Gastroesophageal sphincter (tissue), 4 donors: ENCODE results near the gene TOM1L2. TPM values are rescaled to one million over a fixed set of nuclear protein-coding genes. Genes with fewer than 3 reads are reported as not detected.

Experiments
- ATAC-seq: fragments of 150-250 bp; one replicate; pipeline ENCODE4 v1.9.1; 2016; ENCODE audit warnings: mild to moderate bottlenecking, moderate library complexity
- H3K27ac ChIP-seq, 4 donors: fragments of 200-600 bp; sonication (generic) in 3 of 4; 1 replicate in 3 of 4; 2 replicates in 1 of 4; pipeline ENCODE4 v1.5.1; 2016 to 2019
- H3K27me3 ChIP-seq: fragments of 200-600 bp; sonication (generic); one replicate; pipeline ENCODE4 v1.5.1; 2019
- H3K36me3 ChIP-seq, 2 donors: fragments of 200-600 bp; sonication (generic); one replicate each; pipeline ENCODE4 v1.5.1; 2019; ENCODE audit warnings: control low read depth in 1 of 2
- H3K4me1 ChIP-seq, 3 donors: fragments of 200-600 bp; sonication (generic); 1 replicate in 2 of 3; 2 replicates in 1 of 3; pipeline ENCODE4 v1.5.1; 2016 to 2019; ENCODE audit warnings: control low read depth in 2 of 3
- H3K4me3 ChIP-seq, 2 donors: fragments of 200-600 bp; sonication (generic); one replicate each; pipeline ENCODE4 v1.5.1; 2019; ENCODE audit warnings: mild to moderate bottlenecking in 1 of 2, moderate library complexity in 1 of 2
- H3K9me3 ChIP-seq, 3 donors: fragments of 200-600 bp; sonication (generic); one replicate each; pipeline ENCODE4 v1.5.1; 2017 to 2019; ENCODE audit warnings: control low read depth in 2 of 3
- EP300 ChIP-seq: sonication (generic); formaldehyde crosslinking; IDR thresholded peaks from one replicate; pipeline ENCODE4 v1.6.1; 2017; ENCODE audit warnings: antibody characterized with exemption, mild to moderate bottlenecking
- POLR2A ChIP-seq, 2 donors: fragments of 450-650 bp; IDR thresholded peaks; one replicate each; pipeline ENCODE4 v1.6.1; 2017; ENCODE audit warnings: antibody characterized with exemption in 2 of 2, mild to moderate bottlenecking in 2 of 2, moderate library complexity in 1 of 2
- POLR2AphosphoS5 ChIP-seq: sonication (generic); formaldehyde crosslinking; IDR thresholded peaks from one replicate; pipeline ENCODE4 v1.6.1; 2017; ENCODE audit warnings: antibody characterized with exemption
- WGBS, 2 donors: methylation state at CpG; one replicate each; pipeline ENCODE4 v1.1.5; 2018; ENCODE audit warnings: low coverage in 1 of 2; 5-methylcytosine and 5-hydroxymethylcytosine counted together
- total RNA-seq, 4 donors: library from RNA; depleted of rRNA; stranded (reverse); fragments of >200 nt; gene quantifications; one replicate each; pipeline ENCODE4 v1.1.0, GENCODE V29; 2016
- TF ChIP-seq, protein P1 (sequence below), 4 experiments: fragments of 200-600 bp in 2 of 4; fragments of 450-650 bp in 2 of 4; sonication (generic) in 1 of 4; IDR thresholded peaks; one replicate each; pipeline ENCODE4 v1.5.1; 2017 to 2019; ENCODE audit warnings: antibody characterized with exemption in 4 of 4, mild to moderate bottlenecking in 2 of 4, moderate library complexity in 2 of 4

TOM1L2 gene
- total RNA-seq, 4 donors from 2014 or later = 49.6 to 88.9 (median 74.8) TPM

DNA sequence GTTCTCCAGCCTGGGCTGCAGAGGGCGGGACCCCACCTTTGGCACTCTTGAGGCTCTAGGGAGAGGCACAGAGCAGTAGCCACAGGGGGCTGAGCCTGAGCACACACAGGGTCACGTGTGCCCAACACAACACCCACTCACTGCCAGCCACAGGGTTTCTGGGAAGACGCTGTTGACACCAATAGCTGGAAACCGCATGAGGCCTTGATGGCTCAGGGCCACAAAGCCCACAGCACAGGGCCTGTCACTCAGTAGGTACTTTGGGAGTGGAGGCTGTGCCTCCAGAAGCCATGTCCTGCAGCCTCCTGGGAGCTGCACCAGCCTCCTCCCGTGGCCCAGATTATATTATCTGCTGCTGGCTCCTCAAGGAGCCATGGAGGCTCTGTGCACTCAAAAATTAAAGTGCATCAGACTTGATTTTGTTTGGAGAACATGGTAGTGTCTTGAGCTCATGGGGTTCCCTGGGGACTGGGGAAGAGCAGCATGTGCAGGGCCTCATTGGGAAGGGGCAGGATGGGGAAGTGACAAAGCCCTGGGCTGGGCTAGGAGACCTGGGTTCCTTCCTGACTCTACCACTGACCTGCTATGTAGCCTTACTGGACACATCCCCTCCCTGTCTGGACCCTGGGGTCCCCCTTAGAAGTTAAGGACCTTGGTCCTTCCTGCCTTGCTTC is 122.9 kb downstream of the TOM1L2 start:
- ATAC-seq = peak; percentile 69
- Histone ChIP-seq H3K4me3 (no peak overlapping the region), H3K4me1 (peaks cover 4 to 52% (median 25%) of the 10 kb centered on the region in 3 donors), H3K27ac (peak overlapping the region; percentile 36 to 79 (median 75)), H3K27me3 (no peaks in the 10 kb centered on the region), H3K36me3 (peaks cover 0 to 47% of the 10 kb centered on the region in 2 donors), H3K9me3 (no peaks in the 10 kb centered on the region)
- WGBS, 2 donors = 12 to 72% methylated on average over 3 to 4 of the region's 5 CpGs
- TF ChIP-seq EP300 (no peak), POLR2AphosphoS5 (peak; percentile 68)

DNA sequence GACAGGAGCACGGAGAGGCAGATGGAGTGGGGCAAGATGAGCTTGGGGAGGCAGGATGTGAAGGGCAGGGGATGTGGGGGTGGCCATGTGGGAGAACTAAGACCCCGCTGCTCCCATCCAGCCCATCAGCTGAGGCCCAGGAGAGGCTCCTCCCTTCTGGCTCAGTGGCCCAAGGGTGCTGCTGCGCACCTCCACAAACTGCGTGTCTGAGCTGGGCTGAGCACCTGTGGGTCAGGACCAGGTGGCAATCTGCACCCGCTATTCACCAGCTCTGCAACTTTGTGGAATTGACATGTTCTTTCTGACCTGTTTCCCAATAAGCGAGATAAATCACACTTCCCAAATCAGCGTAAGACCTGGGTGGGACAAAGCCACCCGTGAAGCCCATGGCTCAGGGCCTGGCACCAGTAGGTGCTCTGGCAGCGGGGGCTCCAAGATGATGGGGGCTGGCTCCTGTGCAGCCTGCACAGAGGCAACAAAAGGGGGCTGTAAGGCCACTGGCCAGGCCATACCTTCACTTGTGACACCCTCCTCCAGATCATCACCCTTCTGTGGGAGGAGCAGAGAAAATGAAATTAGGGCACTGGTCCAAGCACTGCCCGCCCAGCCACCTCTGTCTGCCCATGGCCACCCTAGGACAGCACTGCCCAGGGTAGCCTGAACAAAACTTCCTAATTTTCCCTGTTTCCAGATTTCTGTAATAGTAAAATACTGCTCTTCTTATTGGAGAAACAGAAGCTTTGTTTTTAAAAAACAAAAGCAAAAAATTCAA is 123.7 kb downstream of the TOM1L2 start:
- 86 to 93% methylated on average over 1 to 2 of the region's 10 CpGs for WGBS, 2 donors
- H3K4me1 ChIP-seq = peaks cover 4 to 47% (median 25%) of the 10 kb centered on the region in 3 donors
- H3K36me3 ChIP-seq = peaks cover 0 to 47% of the 10 kb centered on the region in 2 donors
- no peaks in the 10 kb centered on the region for H3K9me3 ChIP-seq
- TF ChIP-seq POLR2A (IDR thresholded peaks at IDR 0.05) = no peak
- TF ChIP-seq, protein P1, sequence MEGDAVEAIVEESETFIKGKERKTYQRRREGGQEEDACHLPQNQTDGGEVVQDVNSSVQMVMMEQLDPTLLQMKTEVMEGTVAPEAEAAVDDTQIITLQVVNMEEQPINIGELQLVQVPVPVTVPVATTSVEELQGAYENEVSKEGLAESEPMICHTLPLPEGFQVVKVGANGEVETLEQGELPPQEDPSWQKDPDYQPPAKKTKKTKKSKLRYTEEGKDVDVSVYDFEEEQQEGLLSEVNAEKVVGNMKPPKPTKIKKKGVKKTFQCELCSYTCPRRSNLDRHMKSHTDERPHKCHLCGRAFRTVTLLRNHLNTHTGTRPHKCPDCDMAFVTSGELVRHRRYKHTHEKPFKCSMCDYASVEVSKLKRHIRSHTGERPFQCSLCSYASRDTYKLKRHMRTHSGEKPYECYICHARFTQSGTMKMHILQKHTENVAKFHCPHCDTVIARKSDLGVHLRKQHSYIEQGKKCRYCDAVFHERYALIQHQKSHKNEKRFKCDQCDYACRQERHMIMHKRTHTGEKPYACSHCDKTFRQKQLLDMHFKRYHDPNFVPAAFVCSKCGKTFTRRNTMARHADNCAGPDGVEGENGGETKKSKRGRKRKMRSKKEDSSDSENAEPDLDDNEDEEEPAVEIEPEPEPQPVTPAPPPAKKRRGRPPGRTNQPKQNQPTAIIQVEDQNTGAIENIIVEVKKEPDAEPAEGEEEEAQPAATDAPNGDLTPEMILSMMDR (IDR thresholded peaks at IDR 0.05) = no peak
- no peak overlapping the region for H3K4me3 ChIP-seq
- no peaks in the 10 kb centered on the region for H3K27me3 ChIP-seq
- ATAC-seq = no peak
- peak overlapping the region in 3 of 4 donors; percentile 75 to 79 (median 75) for H3K27ac ChIP-seq

DNA sequence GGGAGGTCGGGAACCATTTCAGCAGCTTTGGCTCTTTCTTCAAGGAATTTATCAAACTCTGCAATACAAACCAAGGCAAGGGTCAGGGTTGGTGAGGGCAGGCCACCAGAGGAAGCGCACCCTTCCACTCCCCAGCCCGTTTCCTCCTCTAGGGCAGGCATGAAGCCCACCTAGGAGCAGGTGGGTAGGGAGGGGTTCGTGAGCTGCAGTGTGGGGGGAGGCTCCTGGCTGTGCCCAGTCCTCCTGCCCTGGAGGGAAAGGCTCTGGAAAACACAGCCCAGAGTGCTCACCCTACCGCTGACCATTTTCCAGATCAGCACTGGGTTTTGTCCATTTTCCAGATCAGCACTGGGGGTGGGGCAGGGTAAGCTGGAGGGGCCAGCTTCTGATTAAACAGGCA is 124.5 kb downstream of the TOM1L2 start:
- no peak for ATAC-seq
- Histone ChIP-seq H3K27ac (peak overlapping the region in 2 of 4 donors; percentile 75 to 79), H3K27me3 (no peaks in the 10 kb centered on the region), H3K36me3 (peaks cover 0 to 47% of the 10 kb centered on the region in 2 donors), H3K4me1 (peaks cover 4 to 40% (median 25%) of the 10 kb centered on the region in 3 donors), H3K9me3 (no peaks in the 10 kb centered on the region), H3K4me3 (no peak overlapping the region)
- WGBS, 2 donors = no CpG with 5 or more reads among the region's 5 CpGs
- TF ChIP-seq, protein P1 (IDR thresholded peaks at IDR 0.05) = no peak
- TF ChIP-seq EP300 (no peak), POLR2A (IDR thresholded peaks at IDR 0.05) (no peak), POLR2AphosphoS5 (no peak)

DNA sequence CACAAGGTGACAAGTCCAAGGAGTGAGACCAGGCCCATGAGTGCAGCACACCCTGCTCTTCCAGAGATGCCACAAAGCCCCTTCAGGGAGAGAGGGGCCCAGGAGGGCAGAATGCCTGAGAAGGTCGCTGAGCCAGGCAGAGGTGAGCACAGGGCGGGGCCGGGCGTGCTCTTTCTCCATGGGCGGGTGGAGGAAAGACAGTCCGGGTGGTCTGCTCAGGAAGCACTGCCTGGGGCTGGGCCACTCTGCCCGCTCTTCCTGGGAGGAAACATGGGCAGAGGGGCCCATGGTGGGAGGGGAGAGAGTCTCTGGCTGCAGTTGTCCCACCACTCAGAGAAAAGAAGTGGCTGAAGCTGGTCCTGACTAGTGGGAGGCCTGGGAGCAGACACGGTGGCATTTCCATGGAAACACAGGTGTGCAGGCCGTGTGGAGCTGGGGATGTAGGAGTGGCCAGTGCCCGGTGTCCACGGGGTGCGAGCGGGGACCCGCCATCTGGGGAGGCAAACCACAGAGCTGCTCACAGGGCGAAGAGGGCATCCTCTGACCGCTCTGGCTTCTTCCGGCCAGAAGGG is 125.0 kb downstream of the TOM1L2 start:
- Histone ChIP-seq H3K4me3 (no peak overlapping the region), H3K9me3 (no peaks in the 10 kb centered on the region), H3K4me1 (peaks cover 4 to 40% (median 25%) of the 10 kb centered on the region in 3 donors), H3K27ac (no peak overlapping the region), H3K36me3 (peaks cover 0 to 44% of the 10 kb centered on the region in 2 donors), H3K27me3 (no peaks in the 10 kb centered on the region)
- WGBS, 2 donors = 0 to 100% methylated on average over 1 of the region's 17 CpGs
- TF ChIP-seq EP300 (no peak), POLR2A (IDR thresholded peaks at IDR 0.05) (no peak), POLR2AphosphoS5 (no peak)
- TF ChIP-seq, protein P1 (IDR thresholded peaks at IDR 0.05) = no peak
- no peak for ATAC-seq

DNA sequence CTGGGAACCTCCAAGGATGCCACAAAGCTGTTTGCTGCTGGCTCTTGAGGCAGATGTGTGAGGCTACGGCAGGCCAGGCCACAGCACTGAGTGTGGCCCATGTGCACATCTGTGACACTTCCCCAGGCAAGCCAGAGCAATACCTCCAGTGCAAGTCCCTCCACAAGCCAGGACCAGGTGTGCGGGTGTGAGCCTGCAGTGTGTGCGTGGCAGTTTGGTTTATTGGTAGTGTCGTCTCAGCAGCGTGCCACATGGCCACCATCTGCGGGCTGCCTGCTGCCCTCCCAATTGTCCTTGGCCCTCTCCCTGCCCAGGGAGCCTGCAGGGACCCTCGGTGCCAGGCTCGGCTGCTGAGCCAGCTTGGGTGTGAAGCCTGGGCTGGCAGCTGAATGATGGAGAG is 125.6 kb downstream of the TOM1L2 start:
- Histone ChIP-seq H3K27ac (no peak overlapping the region), H3K36me3 (peaks cover 0 to 42% of the 10 kb centered on the region in 2 donors), H3K27me3 (no peaks in the 10 kb centered on the region), H3K4me3 (no peak overlapping the region), H3K9me3 (no peaks in the 10 kb centered on the region), H3K4me1 (peaks cover 4 to 46% (median 25%) of the 10 kb centered on the region in 3 donors)
- ATAC-seq = no peak
- 80% methylated on average over 1 of the region's 8 CpGs; no CpG with 5 or more reads in 1 of the 2 donors for WGBS, 2 donors
- TF ChIP-seq POLR2A (IDR thresholded peaks at IDR 0.05) = no peak
- TF ChIP-seq, protein P1 (IDR thresholded peaks at IDR 0.05) = no peak
- no peak for TF ChIP-seq POLR2AphosphoS5
- TF ChIP-seq EP300 = no peak
